Eye (tissue), 1 donor: Measurements from ENCODE around the gene EVX1.

Experiments
- DNase-seq: peaks from one replicate; pipeline ENCODE4 v3.0.0-alpha.2; 2015

The EVX1 gene

DNA sequence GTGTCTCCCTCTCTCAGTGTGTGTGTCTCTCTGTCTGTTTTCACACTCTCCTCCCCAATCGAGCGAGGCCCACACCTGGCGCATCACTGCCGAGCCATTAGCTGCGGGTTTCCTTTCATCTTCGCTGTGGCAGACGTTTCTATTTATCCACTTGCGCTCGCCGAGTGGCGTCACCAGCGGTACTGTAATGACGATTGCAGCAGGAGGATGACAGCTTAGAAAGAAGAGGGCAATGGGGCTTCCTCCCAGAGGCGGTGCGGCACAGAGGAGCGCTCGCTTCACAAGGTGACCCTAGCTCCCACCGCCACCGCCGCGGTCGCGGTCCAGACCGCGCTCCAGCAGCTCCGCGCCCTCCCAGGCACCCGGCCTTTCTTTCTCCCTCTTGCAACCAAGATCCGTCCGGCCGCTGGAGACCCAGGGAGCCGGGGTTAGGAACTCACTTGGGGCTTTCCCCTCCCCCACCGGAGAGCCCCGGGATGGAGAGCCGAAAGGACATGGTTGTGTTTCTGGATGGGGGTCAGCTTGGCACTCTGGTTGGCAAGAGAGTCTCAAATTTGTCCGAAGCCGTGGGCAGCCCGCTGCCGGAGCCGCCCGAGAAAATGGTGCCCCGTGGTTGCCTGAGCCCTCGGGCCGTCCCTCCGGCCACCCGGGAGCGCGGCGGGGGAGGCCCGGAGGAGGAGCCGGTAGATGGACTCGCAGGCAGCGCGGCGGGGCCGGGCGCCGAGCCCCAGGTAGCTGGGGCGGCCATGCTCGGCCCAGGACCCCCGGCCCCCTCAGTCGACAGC lies at the start of gene EVX1:
TSS of gene EVX1 (plus strand) at position 248 of the 785 bp plus-strand sequence. CDS start at position 477, 229 bp downstream.
- DNase-seq = peak; percentile 18

DNA sequence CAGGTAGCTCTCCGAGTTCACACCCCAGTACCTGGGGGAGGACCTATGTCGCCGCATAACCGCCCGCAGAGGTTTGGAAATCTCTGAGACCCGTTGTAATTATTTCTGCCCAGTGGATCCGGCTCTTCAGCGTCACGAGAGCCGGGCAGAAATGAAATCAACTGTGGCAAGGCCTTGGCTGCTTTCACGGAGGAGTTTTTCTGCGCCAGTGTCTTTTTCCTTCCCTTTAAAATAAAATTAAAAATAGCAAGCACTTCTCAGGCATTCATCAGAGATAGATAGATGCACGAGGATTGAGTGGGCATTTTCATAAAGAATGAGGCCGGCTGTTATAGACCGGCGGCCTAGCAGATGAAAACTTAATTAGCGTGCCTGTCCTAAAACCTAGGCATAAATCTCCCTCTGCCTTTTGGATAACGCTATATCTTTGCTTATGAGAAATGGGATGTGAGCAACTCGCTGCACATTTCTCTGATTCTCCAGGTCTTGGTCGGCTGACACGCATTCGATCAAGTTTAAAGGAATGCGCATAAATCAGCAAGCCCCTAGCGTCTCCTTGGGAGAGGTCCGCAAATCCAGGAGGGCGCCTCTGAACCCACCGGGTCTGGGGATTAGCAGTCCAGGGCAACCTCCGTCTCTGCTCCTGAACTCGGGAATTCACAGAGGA lies 49.1 kb upstream of the EVX1 start:
- DNase-seq = no peak

DNA sequence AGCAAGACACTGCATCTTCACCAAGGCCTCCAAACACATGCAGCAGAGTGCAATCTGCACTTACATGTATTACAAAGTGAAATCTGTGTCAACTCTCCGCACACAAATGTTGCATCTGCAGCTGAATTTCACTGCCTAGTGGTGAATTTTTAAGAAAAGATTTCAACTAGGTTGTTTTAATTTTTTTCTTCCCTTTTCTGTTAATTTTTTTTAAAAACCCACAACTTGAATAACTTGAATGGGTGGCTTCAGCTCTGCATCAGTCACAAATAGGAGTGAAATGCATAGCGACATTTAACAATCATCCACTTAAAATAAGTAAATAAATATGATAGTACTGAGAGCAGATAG lies 48.6 kb upstream of the EVX1 start:
- no peak for DNase-seq

DNA sequence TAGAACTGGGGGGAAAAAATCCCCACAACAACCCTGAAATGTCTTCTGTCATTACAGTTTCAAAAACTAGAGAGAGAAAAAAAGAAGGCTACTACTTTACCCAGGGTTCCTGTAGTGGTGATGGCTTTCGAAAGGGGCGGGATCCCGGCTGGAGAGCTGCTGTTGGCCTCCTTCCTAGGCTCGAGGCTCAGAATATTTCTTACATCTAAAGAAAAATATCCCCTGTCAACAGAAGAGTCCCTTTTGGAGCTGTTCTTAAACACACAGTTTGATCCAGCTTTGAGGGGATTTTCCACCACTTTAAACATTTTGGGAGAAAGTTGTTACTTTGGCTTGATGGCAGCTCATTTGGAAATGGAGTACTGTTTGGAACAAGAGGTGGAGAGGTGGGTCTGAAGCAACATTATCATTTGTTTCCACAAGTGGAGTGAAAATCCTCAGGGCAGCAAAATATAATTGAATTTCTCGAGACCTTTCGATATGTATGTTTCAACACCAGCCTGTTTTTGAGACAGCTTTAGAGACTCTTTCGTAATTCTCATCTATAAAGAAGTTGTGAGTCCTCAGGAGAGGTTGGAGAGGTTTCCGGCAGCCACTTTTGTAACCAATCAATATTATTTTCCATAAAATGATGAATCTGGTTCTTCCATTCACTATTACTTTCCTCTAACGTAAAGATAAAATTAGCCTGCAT lies 47.8 kb upstream of the EVX1 start:
- DNase-seq = no peak

DNA sequence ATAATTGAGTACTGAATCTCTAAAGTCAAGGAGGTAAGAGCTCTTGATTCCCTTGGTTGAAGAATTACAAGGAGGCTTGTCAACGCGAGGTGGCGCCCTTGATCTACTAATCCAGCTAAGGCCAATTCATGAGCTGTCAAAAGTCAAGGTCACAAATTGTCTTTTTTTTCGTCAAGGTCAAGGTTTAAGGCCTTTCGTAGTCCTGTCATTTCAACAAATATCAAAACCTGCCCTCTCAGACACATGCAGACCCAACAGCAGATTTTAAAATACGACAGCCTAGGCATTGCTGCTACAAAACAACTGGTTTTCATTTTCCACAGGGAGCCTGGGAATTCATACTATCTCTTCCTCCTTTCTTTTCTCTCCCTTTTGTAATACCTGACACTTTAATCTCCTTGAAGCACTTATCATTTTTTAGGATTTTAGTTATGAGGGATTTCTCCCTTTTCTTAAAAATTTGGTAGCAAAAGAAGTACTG lies 46.3 kb upstream of the EVX1 start:
- peak; percentile 94 for DNase-seq

DNA sequence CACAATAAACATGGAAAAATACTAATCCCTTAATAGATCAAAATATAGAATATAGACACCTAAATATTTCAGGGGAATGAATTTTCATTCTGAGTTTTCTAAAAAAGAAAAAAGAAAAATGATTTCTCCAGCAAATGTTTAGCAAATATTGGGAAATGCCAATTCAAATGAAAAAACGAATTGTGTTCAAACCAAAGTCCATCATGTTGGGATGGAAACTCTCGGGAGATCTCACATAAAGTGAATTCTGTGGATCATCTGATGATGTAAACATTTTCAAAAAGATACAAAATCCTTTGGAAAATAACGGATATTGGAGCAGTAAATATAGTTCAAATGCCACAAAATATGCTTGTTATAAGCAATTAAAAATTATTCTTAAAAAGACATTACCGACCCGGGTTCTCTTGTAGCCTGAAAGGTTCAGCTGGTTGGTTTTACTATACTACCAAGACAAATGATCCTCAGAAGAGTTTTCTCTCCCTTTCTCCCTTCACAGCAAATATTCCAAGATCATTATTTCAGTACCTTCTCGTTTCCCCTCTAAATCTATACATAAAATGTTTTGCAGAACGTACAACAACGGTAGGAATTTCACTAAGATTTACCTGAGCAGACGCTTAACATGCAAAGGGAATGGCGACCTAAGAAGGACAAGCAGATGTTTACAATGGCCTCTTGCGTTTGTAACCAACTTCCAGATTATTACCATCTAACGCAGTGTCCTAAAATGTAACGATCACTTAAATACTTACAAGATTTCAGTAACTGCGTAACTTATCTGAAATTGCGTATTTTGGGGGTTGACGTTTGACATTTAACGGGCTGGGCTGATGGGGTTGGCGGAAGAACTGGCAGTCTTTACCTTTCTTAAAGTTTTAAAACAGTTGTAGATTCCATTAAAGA lies 45.2 kb upstream of the EVX1 start:
- DNase-seq = no peak

DNA sequence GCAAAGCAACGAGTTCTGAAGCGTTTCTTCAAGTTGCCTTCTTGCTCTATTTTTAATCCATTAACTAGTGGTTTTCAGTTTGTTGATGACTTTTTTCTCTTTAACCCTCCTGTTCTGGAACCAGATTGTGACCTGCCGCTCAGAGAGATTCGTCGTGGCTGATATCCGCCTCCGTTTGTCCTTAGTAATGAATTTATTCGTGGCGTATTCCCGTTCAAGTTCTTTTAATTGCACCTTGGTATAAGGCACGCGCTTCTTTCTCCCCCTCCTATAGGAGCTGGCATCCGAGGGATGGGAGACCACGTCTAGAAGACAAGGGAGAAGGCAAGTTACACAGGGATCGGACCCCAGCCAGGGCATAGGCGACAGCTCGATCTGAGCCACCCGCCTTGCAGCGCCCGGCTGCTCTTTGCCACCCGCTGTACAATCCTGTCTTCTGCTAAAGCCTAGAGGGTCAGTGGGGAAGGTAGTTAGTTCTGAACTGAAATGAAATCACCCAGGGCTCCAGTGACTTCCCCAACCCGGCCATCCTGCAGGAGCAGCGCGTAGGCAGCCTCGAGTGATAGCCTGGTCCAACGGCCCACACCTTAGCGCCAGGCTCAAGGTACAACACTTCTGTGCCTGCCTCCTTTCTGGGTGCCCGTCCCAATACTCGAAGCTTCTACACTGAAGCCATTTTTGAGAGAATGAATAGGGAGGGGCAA lies 44.3 kb upstream of the EVX1 start:
- no peak for DNase-seq

DNA sequence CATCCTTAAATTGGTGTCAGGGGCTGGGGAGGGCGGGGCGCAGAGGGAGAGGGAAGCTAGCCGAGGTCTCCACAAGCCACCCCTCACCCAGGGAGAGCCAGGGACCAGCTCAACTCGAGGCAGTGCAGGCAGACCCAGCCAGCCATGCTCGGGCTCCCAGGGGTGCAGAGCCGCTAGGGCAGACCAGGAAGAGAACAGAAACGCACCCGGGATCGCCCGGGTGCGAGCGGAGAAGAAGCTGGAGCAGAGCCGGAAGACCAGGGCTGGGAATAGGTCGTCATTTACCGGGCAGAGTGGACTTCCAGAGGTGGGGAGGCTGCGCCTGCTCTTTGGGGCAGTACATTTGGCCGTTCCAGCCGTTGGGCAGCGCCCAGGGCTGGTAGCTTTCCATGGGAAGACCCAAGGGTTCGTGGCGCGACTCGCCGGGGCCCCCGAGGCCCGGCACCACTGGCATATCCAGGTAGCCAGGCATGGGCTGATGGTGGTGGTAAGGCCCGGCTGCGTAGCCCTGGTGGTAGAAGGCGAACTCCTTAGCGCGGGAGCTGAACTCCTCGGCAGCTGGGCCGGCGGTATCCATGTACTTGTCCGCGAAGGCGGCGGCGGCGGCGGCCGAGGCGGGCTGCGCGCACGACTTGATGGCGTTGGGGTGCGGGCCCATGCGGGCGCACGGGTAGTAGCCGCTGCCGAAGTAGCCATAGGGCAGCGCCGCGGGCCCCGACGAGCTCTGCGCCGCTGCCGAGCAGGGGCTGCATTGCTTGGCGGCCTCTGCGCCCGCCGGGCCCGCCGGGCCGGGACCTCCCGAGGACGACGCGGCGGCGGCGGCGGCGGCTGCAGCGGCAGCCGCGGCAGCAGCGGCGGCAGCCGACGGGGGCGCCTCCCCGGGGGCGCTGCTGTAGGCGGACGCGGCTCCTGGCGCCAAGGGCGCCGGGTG lies 43.5 kb upstream of the EVX1 start:
- DNase-seq = peak; percentile 69

DNA sequence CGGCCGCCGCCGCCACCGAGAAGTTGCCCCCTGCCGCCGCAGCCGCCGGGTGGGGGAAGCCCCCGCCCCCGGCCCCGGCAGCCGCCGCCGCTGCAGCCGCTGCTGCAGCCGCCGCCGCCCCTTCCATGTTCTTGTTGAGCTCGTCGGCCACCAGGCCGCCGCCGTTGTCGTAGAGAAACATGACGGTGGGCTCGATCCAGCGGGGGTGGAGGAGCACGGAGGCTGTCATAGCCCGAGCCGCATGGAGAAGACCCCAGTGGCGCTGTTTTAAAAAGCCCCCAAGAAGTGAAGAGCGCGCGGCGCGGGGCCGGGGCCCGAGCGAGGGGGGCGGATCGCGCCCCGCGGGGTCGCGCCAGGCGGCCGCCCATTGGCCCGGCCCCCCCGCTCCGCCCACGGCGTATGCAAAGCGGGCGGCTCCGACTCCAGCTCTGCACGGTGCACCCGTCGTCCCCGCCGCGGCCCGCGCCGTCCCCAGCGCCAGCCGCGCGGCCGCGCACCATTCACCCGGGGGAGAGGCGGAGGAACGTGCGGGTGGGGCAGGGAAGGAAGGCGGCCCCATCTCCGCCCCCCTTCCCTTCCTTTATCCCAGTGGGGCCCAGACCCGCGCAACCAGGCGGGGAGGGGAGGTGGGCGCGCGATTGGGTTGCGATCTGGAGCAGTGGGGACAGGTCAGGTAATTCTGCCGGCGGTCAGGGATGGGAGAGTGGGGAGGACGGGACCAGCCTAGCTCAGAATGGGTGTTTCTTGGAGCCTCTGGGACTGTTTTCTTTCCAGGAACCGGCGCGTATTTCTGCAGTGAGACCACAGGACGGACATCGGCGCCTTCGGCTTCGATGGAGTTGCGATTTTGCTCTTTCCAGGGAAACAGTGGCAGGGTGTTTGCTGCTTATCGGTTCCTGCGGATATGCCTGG lies 42.5 kb upstream of the EVX1 start, which contains the start of gene HOXA13:
TSS of gene HOXA13 (minus strand) at position 243 of the 912 bp plus-strand sequence. CDS start at position 229, 14 bp downstream.
- DNase-seq = peak; percentile 62

DNA sequence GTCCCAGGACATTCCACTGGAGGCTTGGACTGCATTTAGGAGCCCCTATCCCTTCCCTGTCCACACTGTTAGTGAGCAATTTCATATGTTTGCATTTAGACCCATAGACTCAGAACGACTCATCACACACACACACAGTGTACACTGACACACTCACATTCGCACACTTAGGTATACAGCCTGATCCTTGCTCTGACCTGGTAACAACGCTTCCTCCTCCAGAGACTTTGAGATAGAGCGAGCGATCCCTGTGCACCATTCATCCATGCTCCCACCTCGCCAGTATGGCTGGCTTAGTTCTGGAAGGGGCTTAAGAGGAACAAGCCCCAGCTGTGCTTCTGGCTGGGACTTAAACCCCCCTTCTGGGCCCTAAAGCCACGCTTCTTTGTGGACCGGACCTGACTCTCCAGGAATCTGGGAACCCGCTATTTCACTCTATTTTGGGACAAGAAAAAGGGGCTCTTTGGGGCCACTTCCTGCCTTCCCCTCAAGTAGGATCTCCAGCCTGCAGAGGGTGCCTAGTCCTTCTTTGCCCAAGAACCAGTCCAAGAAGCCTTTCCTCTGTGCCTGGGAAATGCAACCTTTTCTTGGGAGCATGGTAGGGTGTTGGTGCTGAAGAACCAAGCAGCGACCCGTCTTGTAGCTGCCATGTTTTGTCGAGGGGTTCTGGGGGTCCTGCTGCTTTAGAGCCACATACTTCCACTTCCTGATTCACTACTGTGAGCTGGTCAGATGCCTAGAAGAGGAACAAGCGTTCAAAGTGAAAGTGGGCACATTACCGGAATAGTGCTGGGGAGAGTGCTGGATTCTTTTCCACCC lies 41.6 kb upstream of the EVX1 start:
- DNase-seq = peak; percentile 61

DNA sequence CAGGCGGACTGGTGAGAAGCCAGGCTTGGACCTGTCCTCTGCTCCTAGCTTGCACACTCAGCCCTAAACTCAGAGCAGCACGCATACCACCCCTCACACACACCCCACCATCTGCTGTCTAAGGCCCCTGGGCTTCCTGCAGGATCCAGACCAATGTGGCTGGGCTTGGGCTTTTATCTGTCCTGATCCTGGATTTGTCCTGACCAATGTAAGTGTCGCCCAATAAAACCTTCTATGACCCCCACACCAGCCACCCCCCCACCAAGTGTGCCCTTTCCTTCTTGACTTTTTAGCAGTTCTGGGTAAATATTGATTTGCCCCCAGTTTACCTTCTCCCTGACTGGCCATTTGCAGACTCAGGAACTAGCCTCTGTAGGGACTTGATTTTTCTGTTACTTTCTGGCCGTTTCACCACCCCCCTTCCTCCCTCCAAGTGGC lies 41.0 kb upstream of the EVX1 start:
- DNase-seq = peak; percentile 36

DNA sequence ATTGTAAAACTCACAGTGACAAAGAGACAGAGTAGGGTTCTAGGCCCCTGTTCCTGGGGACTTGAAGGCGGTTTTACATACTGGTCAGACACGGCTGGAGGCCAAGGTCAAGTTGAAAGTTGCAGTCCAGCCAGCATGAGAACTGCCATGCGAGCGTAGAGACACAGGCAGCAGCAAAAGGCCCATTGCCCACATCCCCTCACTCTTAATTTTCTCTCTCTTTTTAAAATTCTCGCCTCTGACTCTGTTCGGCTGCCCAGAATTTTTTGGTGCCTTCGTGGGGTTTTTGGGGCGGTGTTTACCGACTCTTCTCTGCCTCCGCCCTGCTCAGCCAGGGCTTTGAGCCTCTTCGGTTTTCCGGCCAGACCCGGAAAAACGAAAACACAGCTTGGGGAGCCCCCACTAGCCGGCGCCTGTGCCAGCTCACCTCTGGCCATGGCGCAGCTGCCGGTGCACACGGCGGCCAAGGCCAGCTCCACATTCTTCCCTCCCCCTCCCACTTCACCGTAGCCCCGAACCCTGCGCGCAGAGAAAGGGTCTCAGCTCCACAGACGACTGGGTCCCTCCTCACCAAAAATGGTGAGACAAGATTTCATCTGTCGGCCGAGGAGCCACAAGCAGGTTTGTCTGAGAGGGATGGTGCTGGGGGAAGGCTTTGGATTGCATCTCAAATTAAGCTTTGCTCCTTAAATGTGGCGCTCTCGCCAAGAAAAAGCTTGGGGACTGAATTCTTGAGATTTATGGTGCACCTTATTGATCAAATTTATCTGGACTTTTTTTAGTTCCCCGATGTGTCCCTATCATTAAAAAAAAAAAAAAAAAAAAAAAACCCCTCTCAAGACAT lies 40.4 kb upstream of the EVX1 start:
- peak; percentile 67 for DNase-seq

DNA sequence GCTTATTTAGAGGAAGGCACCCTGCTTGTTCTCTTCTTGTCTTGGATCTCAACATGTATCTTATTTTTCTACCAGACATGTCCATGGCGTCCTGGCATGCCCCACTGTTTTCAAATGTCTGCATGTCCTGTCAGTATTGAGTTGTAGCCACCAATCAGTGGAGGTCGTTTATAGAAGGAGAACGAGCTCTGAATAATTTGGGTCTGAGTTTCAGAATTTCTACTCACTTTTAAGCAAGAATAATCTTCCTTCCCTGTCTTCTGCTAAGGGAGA lies 39.8 kb upstream of the EVX1 start:
- no peak for DNase-seq

DNA sequence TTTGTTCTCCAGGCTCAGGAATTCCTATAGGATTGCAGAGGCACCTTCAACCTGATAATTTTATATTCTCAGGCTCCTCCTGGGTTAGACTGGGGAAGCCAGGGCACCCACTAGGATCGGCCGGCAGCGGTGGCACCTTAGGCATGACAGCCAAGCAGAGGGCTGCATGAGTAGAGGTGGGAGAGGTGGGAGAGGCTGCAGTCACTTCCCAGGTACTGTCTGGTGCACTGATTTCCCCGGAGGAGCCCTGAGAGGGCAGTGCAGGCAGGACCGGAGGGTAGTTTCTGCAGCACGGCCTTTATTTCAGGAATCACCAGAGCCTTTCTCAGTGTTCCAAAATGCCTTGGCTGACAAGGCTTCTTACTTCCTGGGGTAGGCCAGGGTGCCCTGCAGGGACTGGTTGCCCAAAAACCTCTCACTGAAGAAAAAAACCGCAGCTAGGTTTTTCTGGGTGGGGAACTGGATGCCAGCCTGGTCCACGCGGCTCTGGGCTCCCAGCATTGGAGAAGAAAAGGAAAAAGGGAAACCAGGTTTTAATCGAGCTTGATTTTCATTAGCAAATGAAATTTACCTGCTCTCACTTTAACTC lies 39.1 kb upstream of the EVX1 start:
- DNase-seq = peak; percentile 22

DNA sequence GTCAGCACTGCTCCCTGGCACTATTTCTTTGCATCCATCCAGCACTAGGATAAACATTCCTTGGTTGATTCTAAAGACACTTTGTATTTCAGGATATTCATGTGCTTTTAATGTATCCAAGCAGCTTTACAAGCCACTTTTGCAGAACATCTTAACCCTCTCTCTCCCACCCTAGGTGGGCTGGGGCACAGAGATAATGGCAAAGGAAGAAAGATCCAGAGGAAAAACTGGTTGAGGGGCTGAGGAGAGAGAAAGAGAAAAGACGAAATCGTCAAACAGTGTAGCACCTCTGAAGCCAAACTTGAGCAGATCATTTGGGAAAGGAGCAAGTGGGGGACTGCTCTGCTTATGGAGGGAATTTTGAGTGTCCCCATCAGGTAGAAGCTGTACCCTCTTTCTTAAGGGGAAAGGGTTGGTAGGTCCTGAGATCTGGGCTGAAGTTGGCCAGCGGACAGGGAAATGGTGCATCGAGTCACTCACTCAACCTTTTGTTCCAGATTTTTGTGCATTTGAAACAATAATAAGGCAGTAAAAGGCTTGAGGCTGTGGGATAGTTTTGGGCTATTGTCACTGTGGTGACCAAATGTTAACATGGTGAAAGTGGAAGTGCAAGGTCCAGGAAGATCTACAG lies 38.5 kb upstream of the EVX1 start:
- peak; percentile 41 for DNase-seq

DNA sequence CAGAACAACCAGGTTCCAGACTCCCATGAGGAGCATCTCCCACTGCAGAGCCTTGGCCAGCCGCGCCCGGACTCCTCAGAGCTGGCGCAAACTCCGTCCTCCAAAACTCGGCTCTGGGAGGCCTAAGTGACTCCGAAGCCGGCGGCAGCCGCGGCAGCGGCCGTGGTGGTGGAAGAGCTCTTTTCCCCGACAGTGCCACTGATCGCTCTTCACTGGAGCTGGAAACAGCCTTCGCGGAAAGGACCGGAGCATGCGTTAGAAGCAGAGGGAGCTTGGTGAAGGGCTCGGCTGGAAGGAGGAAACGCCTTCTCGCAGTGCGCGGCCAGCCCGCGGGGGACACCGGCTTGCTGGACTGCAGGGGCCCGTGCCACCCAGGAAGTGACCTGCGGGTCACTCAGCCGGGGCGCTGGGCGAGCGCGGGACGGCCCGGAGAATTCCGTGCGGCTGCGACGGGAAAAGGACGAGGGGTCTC lies 37.7 kb upstream of the EVX1 start:
- DNase-seq = no peak
